ENCODE results near the gene RIT1.

Gene RIT1

GRCh38 chr1:155867766-155868165, 43.4 kb downstream of the RIT1 start:
- DNase-seq: no peak
- TF ChIP-seq GATA1 (IDR thresholded peaks at IDR 0.05; ENCODE audit: low read depth, low read length) (no peak), POLR2A (IDR thresholded peaks at IDR 0.05; ENCODE audit: low read length) (no peak)

DNA sequence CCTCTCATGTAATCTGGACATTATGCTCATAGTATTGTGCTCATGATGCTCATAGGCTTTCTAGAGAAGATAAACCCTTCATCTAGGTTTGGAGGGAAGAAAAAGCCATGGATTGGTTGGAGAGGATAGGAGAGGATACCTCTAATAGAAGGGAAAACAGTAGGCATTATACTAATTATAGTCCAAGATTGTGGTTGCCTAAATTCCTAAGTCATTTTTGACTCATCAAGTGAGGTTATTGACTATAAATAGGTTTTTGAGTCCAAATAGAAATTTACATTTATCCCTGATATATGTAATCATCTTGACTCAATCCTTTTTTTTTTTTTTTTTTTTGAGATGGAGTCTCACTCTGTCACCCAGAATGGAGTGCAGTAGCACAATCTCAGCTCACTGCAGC, 46.8 kb downstream of the RIT1 start:
- DNase-seq: no peak
- TF ChIP-seq POLR2A (IDR thresholded peaks at IDR 0.05; ENCODE audit: low read length) (no peak), GATA1 (IDR thresholded peaks at IDR 0.05; ENCODE audit: low read depth, low read length) (no peak)

GRCh38 chr1:155861896-155862295, 49.3 kb downstream of the RIT1 start:
- TF ChIP-seq GATA1 (IDR thresholded peaks at IDR 0.05; ENCODE audit: low read depth, low read length): no peak
- TF ChIP-seq POLR2A (IDR thresholded peaks at IDR 0.05; ENCODE audit: low read length): no peak
- DNase-seq: no peak

DNA sequence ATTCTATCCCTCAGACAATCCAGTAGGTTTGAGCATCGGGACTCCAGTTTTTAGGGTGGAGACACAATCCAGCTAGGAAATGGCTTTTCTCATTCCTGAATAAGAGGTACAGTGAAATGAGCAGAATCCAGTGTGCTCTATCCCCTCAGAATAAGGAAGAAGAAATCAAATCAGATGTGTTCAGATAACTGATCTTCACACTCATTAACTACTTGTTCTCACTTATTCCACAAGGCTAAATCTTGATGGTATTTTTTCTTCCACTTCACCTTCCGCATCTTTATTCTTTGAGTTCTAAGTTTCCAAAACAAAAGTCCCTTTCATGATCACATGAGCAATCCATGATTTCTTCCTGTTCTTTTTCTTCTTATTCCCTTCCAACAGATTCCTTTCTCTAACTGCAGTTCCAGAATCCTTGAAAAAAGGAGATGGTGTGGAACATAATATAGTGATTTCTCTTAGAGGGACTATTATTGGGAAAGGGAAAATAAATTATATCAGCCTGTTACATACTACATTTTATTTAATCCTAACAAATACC, 50.1 kb downstream of the RIT1 start:
- DNase-seq: no peak
- no peak for TF ChIP-seq GATA1 (IDR thresholded peaks at IDR 0.05; ENCODE audit: low read depth, low read length)
- TF ChIP-seq POLR2A (IDR thresholded peaks at IDR 0.05; ENCODE audit: low read length): no peak

DNA sequence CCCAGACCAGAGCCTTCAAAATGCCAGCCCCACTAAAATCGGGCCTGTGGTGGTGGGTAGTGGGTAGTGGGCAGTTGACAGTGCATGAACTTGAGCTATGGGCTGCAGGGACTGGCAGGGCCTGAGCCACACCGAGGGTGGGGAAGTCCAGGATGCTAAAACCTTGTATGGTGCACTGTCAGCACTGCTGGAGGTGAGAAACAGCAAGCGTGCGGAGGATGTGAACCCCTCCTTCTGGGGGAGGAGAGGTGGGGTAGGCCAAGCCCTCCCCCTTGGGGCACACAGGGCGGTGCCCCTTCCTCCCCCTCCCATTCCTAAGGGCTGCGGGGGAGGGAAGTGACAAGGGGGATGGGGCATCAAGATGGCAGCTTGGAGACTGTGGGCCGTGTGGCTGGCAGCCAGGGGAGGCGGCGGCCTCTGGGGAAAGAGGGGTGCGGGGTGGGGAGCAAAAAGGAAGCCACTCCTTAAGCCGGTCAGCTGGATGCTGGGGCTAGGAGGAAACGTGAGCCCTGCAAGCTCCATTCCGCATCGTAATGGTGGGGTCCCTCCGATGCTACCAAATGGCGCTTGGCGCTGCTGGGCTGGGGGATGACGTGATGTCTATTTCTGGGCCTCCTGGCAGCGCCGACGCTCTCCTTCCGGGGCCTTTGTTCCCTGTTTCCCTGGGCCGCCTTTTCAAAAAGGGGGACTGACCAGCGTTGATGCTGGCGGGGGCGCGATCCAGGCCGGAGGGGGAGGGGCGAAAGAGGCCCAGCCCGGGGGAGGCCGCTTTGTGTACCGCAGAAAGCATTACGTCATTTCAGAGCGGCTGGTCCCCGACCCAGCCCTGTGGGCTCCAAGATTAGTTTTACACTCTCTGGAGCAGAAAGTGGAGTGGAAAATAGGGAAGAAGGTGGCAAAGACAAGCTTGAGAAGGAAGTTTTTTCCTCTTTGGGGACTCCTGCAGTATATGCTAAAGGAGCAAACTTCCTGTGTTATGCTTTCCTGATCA, 51.0 kb downstream of the RIT1 start:
- TF ChIP-seq GATA1 (IDR thresholded peaks at IDR 0.05; ENCODE audit: low read depth, low read length): no peak
- peak; percentile 53 for TF ChIP-seq POLR2A (IDR thresholded peaks at IDR 0.05; ENCODE audit: low read length)
- peak; percentile 77 to 83 for DNase-seq

DNA sequence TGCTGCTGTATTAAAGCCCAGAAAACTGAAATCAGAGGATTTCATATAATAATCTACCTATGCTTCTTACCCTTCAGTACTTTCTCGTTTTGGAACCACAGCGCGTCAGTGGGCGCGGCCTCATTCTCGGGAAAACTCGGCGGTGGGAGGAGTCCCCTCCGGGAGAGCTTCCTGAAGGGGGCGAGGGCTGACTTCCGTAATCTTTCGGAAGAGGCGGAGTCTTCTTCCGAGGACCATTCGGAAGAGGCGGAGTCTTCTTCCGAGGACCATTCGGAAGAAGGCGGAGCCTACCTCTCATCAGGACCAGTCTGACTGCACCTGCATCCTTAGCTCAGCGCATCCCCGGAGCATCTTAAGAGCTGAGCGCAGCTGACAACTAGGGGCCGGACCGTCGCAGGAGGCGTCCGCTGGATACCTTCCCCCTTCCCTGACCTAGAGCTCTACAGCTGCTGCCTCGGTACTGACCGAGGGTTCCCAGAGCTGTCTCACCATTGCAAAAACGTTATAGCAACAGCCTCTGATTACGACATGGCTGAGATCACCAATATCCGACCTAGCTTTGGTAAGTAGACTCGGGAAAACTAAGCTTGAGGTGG, 51.8 kb downstream of the RIT1 start, which contains the start of gene SYT11:
SYT11 (plus strand) TSS at position 334 of the 596 bp plus-strand sequence; CDS start at position 529, 195 bp downstream.
- TF ChIP-seq GATA1 (IDR thresholded peaks at IDR 0.05; ENCODE audit: low read depth, low read length) (no peak), POLR2A (IDR thresholded peaks at IDR 0.05; ENCODE audit: low read length) (no peak)
- DNase-seq: peak; percentile 93 to 94

- no peak for DNase-seq
Observed at GRCh38 chr1:155858800-155859233, 52.3 kb downstream of the RIT1 start.

DNA sequence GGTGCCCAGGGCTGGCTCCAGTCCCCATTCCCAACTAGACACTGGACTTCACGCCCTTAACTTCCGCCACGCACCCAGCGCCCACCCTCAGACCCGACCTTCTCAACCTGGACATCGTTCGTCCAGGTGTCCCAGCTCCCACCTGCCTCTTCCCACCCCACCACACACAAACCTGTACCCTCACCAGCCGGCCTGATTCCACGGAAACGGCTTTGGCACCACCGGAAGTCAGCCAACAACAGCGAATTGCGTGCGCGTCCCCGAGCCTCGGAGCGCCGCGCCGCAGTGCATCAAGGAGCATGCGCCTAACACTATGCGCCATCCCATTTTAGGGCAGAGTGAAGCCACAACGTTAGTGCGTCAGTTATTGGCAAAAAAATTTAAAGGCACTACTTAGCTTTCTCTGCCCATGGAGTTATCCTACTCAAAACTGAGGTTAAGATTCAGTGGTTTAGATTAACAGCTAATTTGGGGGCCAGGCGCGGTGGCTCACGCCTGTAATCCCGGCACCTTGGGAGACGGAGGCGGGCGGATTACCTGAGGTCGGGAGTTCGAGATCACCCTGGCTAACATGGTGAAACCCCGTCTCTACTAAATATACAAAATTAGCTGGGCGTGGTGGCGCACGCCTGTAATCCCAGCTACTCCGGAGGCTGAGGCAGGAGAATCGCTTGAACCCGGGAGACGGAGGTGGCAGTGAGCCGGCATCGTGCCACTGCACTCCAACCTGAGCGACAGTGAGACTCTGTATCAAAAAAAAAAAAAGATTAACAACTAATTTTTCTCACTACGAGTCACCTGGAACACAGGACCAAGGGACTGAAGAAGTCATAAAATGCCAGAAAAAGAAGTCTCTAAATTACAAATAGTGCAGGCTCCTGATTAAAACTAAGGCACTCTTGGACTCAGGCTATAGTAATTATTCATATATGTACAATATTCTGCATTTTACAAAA, 53.9 kb downstream of the RIT1 start, which contains the start of gene GON4L:
GON4L (minus strand) TSS at position 240 of the 956 bp plus-strand sequence. CDS start 3,434 bp downstream, outside the sequence.
- TF ChIP-seq POLR2A (IDR thresholded peaks at IDR 0.05; ENCODE audit: low read length) (peak; percentile 86), GATA1 (IDR thresholded peaks at IDR 0.05; ENCODE audit: low read depth, low read length) (no peak)
- peak; percentile 94 to 96 for DNase-seq

More at GRCh38 chr1:155858800-155859233, 52.3 kb downstream of the RIT1 start:
- no peak for TF ChIP-seq POLR2A (IDR thresholded peaks at IDR 0.05; ENCODE audit: low read length)
- TF ChIP-seq GATA1 (IDR thresholded peaks at IDR 0.05; ENCODE audit: low read depth, low read length): no peak

DNA sequence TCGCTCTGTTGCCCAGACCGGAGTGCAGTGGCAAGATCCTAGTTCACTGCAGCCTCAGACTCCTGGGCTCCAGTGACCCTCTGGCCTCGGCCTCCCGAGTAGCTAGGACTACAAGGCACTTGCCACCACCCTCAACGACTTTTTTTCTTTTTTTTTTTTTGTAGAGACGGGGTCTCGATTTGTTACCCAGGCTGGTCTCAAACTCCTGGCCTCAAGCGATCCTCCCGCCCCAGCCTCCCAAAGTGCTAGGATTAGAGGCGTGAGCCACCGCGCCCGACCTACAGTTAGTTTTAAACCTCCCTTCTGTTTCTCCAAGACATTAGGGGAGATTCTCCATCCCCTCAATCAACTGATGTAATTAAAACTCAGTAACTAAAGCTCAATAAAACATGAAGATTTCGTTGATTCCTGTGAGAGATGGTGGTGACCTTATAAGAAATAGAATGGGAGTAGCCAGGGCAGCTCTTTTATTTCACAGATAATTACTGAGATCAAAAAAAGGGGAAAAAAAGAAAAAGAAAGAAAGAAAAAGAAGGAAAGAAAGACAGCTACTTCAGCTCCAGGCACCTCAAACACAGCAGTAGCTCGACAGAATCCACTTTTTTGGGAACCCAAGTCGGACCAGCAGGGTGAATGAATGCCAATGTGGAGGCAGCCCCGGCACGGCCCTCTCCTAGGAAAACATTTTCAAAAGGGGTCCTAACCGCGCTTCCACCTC, 54.7 kb downstream of the RIT1 start:
- no peak for TF ChIP-seq POLR2A (IDR thresholded peaks at IDR 0.05; ENCODE audit: low read length)
- TF ChIP-seq GATA1 (IDR thresholded peaks at IDR 0.05; ENCODE audit: low read depth, low read length): no peak
- DNase-seq: no peak

DNA sequence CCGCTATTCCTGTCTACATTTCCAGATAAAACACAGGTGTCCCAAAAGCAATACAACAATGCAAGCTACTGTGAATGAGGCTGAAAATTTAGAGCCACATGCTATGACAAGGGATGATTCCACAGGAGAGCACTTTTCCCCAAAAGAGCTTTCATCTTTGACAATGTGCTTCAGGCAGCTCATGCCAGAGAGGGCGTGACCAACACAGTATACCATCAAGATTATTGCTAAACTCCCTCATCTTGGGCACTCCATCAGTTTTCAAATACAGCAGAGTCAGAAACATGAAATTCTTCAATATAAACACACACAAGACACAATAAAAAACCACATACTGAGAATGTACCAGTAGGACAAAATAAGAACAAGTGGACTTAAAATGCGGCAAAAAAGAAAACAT, 60.8 kb downstream of the RIT1 start:
- peak; percentile 37 to 42 for DNase-seq
- TF ChIP-seq POLR2A (IDR thresholded peaks at IDR 0.05; ENCODE audit: low read length) (no peak), GATA1 (IDR thresholded peaks at IDR 0.05; ENCODE audit: low read depth, low read length) (no peak)

GRCh38 chr1:155847823-155848529, 63.2 kb downstream of the RIT1 start:
- TF ChIP-seq GATA1 (IDR thresholded peaks at IDR 0.05; ENCODE audit: low read depth, low read length) (no peak), POLR2A (IDR thresholded peaks at IDR 0.05; ENCODE audit: low read length) (peak; percentile 41)
- DNase-seq: peak; percentile 76 to 80
